H54 (cell line): Measurements from ENCODE around the gene CNPY4.
"Not testable (repeated sequence)": the region's sequence is repeated elsewhere in the genome, so short reads cannot be mapped to it uniquely, and the experiment has no call there.

Experiments used
- DNase-seq: peaks from one replicate; pipeline ENCODE4 v3.0.0; 2011; ENCODE audit warnings: low spot score, mixed read lengths; ENCODE audit not compliant: insufficient read length
- FAIRE-seq: peaks from 3 replicates; lab custom pipeline; 2011; peaks lifted over from hg19 to GRCh38; lab: Jason Lieb, UNC
- POLR2A ChIP-seq: IDR thresholded peaks from 2 replicates; pipeline ENCODE4 v1.6.1; 2011; ENCODE audit warnings: low read depth, mild to moderate bottlenecking, low read length

Gene CNPY4

GRCh38 chr7:100130608-100131453, 11.4 kb downstream of the CNPY4 start:
- DNase-seq = peak; percentile 72
- FAIRE-seq = no peak
- no peak for TF ChIP-seq POLR2A

- FAIRE-seq = no peak
- no peak for TF ChIP-seq POLR2A
- no peak for DNase-seq
Measured at GRCh38 chr7:100132126-100132525, 12.7 kb downstream of the CNPY4 start.

GRCh38 chr7:100132697-100133151, 13.3 kb downstream of the CNPY4 start:
- FAIRE-seq = no peak
- DNase-seq = peak; percentile 66
- no peak for TF ChIP-seq POLR2A

GRCh38 chr7:100137851-100138760, 18.7 kb downstream of the CNPY4 start:
- no peak for DNase-seq
- no peak for FAIRE-seq
- TF ChIP-seq POLR2A = no peak

- no peak for TF ChIP-seq POLR2A
- FAIRE-seq (no peak), DNase-seq (no peak)
Measured at GRCh38 chr7:100141555-100141949, 22.1 kb downstream of the CNPY4 start.

- no peak for DNase-seq
- no peak for TF ChIP-seq POLR2A
- FAIRE-seq = no peak
Measured at GRCh38 chr7:100142461-100142860, 23.0 kb downstream of the CNPY4 start.

GRCh38 chr7:100146350-100146749, 26.9 kb downstream of the CNPY4 start:
- not testable (repeated sequence) for FAIRE-seq, DNase-seq

GRCh38 chr7:100147278-100147677, 27.8 kb downstream of the CNPY4 start:
- no peak for DNase-seq
- no peak for FAIRE-seq
- no peak for TF ChIP-seq POLR2A

GRCh38 chr7:100148225-100148558, 28.8 kb downstream of the CNPY4 start:
- FAIRE-seq = no peak
- TF ChIP-seq POLR2A = no peak
- DNase-seq = no peak

- TF ChIP-seq POLR2A = peak; percentile 82
- DNase-seq (peak; percentile 96), FAIRE-seq (peak; percentile 94)
Measured at GRCh38 chr7:100148559-100149328, 29.3 kb downstream of the CNPY4 start, which contains the start of gene LAMTOR4. Gene LAMTOR4, plus strand, starts transcription at chr7:100148918. Its CDS starts 55 bp downstream, at chr7:100148973.

- TF ChIP-seq POLR2A = no peak
- no peak for DNase-seq
- FAIRE-seq = no peak
Measured at GRCh38 chr7:100152404-100152803, 33.0 kb downstream of the CNPY4 start.

- FAIRE-seq (no peak), DNase-seq (no peak)
- TF ChIP-seq POLR2A = no peak
Measured at GRCh38 chr7:100152937-100153666, 33.7 kb downstream of the CNPY4 start.

GRCh38 chr7:100153708-100154535, 34.5 kb downstream of the CNPY4 start:
- FAIRE-seq (no peak), DNase-seq (no peak)
- TF ChIP-seq POLR2A = no peak
